Measurements from ENCODE around the gene ADAMTS4. TPM values are rescaled to one million over a fixed set of nuclear protein-coding genes. Genes with fewer than 3 reads are reported as not detected.

ADAMTS4 gene
- total RNA-seq, 1 experiment from 2014 or later, result 7.0 TPM

DNA sequence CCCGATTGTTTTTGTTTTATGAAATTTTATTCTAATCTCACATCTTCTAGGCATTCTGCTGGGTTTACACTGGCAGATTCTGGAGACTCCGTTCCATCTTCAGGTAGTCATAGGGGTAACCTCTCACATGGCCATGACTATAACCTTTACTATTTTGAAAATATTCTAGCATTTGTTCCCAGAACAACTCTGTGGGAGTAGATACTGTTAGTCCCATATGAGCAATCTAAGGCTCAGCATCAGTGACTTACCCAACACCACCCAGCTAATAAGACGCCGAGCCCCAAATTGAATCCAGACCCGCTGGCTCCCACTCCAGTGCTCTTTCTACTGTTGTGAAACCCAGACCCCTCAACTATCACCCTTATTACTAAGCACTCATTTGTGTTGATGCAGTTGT is 9.8 kb downstream of the ADAMTS4 start:
- Histone ChIP-seq H3K4ac (ENCODE audit: low read depth, low read length) (no peak overlapping the region), H3K79me1 (ENCODE audit: insufficient read depth, low read depth, low read length, poor library complexity, severe bottlenecking) (no peaks in the 10 kb centered on the region), H4K8ac (replicated peaks; ENCODE audit: insufficient read length, low read depth, low read length) (no peak overlapping the region), H3K56ac (ENCODE audit: insufficient read length, low read depth, low read length) (no peak overlapping the region), H3K27me3 (ENCODE audit: insufficient read depth, low read length) (no peaks in the 10 kb centered on the region), H4K5ac (ENCODE audit: insufficient read length, low read depth, low read length) (no peak overlapping the region), H2BK20ac (ENCODE audit: low read depth, low read length, poor library complexity, severe bottlenecking) (no peak overlapping the region), H3K23me2 (ENCODE audit: insufficient read length, low read depth, low read length, poor library complexity, severe bottlenecking) (no peaks in the 10 kb centered on the region), H2BK12ac (ENCODE audit: insufficient read length, low read depth, low read length) (no peak overlapping the region), H2AK5ac (ENCODE audit: insufficient read length, low read length) (no peak overlapping the region), H2BK15ac (ENCODE audit: low read depth, low read length) (no peak overlapping the region), H4K91ac (ENCODE audit: insufficient read length, low read depth, low read length) (no peak overlapping the region), H3K4me2 (ENCODE audit: insufficient read depth, insufficient read length, low read length) (no peak overlapping the region), H3K9me3 (ENCODE audit: control insufficient read depth, low read depth, low read length) (no peaks in the 10 kb centered on the region), H2BK120ac (ENCODE audit: low read depth, low read length, poor library complexity, severe bottlenecking) (no peak overlapping the region), H3K18ac (ENCODE audit: insufficient read length, low read depth, low read length) (no peak overlapping the region), H3K14ac (ENCODE audit: insufficient read depth, low read length) (no peak overlapping the region), H2AFZ (ENCODE audit: low read length) (no peak overlapping the region), H3T11ph (ENCODE audit: low read length) (no peak overlapping the region), H3K27ac (ENCODE audit: insufficient read length, low read depth, low read length) (no peak overlapping the region), H4K20me1 (ENCODE audit: control insufficient read depth, insufficient read depth, insufficient read length) (peaks cover 3% of the 10 kb centered on the region), H3K4me1 (ENCODE audit: insufficient read depth, low read length) (no peaks in the 10 kb centered on the region), H3K23ac (ENCODE audit: insufficient read length, low read depth, low read length) (no peak overlapping the region), H2BK5ac (ENCODE audit: insufficient read length, low read length) (no peak overlapping the region), H3K79me2 (ENCODE audit: insufficient read depth, low read length) (no peaks in the 10 kb centered on the region), H3K9ac (ENCODE audit: extremely low read depth, insufficient read length, low read length) (no peak overlapping the region)
- TF ChIP-seq, protein P1, sequence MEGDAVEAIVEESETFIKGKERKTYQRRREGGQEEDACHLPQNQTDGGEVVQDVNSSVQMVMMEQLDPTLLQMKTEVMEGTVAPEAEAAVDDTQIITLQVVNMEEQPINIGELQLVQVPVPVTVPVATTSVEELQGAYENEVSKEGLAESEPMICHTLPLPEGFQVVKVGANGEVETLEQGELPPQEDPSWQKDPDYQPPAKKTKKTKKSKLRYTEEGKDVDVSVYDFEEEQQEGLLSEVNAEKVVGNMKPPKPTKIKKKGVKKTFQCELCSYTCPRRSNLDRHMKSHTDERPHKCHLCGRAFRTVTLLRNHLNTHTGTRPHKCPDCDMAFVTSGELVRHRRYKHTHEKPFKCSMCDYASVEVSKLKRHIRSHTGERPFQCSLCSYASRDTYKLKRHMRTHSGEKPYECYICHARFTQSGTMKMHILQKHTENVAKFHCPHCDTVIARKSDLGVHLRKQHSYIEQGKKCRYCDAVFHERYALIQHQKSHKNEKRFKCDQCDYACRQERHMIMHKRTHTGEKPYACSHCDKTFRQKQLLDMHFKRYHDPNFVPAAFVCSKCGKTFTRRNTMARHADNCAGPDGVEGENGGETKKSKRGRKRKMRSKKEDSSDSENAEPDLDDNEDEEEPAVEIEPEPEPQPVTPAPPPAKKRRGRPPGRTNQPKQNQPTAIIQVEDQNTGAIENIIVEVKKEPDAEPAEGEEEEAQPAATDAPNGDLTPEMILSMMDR (conservative IDR thresholded peaks at IDR 0.05), result no peak
- Mint-ChIP-seq H3K4me1 (peaks cover 7 to 12% of the 10 kb centered on the region in 2 experiments), H3K36me3 (ENCODE audit: insufficient read depth in 1 of 3, low read depth in 3 of 3) (peaks cover 0 to 19% (median 10%) of the 10 kb centered on the region in 3 experiments; a peak in 4 of 7 replicates), H3K27me3 (ENCODE audit: low read depth) (no peaks in the 10 kb centered on the region), H3K9me3 (no peaks in the 10 kb centered on the region), H3K27ac (no peak overlapping the region), H3K4me3 (no peak overlapping the region; a peak in 1 of 5 replicates)
- no CpG with 5 or more reads among the region's 5 CpGs for WGBS (ENCODE audit: extremely low coverage, insufficient read length, low lambda C conversion rate)
- no peak for DNase-seq
